Measurements from ENCODE around the gene FARS2. TPM values are rescaled to one million over a fixed set of nuclear protein-coding genes. Genes with fewer than 3 reads are reported as not detected.
A peak's percentile ranks its signal among the peaks of the same experiment; 100 is the strongest.

FARS2 gene
- total and polyA plus RNA-seq, 2 of the 13 experiments (the other 11 are each of a cell fraction or from before 2014, with no cell fraction given), result 15.4 to 26.0 TPM

DNA sequence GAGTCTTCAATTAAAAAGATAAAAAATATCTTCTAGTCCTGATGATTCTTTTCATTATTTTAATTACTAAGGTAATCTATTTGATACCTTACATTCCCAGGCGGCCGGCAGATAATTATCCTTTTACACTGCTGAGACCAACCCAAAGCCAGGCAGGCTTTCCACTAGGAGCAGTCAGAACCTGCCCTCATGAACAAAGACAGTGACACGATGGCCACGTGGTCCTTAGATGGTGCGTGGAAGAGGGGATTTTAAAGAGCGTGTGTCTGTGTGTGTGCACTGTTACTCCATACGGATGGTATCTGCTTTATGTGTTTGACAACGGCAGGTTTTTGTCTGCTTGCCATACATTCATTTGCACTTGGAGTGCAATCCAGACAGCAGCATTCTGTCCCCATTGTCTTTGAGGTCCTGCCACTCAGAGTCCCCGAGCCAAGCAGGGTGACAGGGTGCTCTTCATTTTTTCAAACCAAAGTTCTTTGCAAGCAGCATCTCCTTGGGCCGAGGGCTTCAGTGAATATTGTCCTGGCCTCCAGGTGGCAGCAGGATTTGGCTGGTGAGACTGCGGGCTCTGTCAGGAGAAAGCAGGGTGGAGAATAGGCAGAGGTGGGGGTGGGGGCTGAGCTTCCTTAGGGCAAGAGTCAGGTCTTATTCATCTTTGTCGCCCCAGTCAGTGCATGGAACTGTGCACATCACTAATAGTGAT lies 484.9 kb downstream of the FARS2 start:
- no peak for FAIRE-seq
- intact Hi-C loops (cut with micrococcal nuclease; ENCODE audit: unreplicated experiment) (no loop called here), in situ Hi-C loops (cut with HindIII; ENCODE audit: extremely low pct_ligation_motif_present, low pct_unique_long_range_greater_than_20kb) (no loop called here)
- no peak for DNase-seq (ENCODE audit: low spot score)
- H3K27ac ChIP-seq (ENCODE audit: extremely low read length, insufficient read depth, low read length), result no peak overlapping the region
- H3K4me2 ChIP-seq (ENCODE audit: low read depth, low read length), result no peak overlapping the region
- H2AFZ ChIP-seq (ENCODE audit: low read length), result no peak overlapping the region
- H3K9ac ChIP-seq (ENCODE audit: insufficient read depth, low read depth, low read length), result no peak overlapping the region
- POLR2A ChIA-PET, result no interaction called here
- CTCF ChIA-PET (ENCODE audit: low intra/inter-chr PET ratio, low total read pairs), result no interaction called here
- no peak overlapping the region for H3K4me3 ChIP-seq (replicated peaks in 1 of 3; ENCODE audit: insufficient read depth in 1 of 3, low read depth in 2 of 3, low read length in 3 of 3)
- no peaks in the 10 kb centered on the region for H3K36me3 ChIP-seq (replicated peaks in 1 of 2; ENCODE audit: control insufficient read depth in 1 of 2, insufficient read depth in 2 of 2, low read length in 2 of 2)
- H3K27me3 ChIP-seq (ENCODE audit: control insufficient read depth in 1 of 2, insufficient read depth in 2 of 2, low read length in 2 of 2), result no peaks in the 10 kb centered on the region
- no peaks in the 10 kb centered on the region for H3K79me2 ChIP-seq (ENCODE audit: insufficient read depth, low read length)
- H4K20me1 ChIP-seq (ENCODE audit: insufficient read depth, low read length), result no peaks in the 10 kb centered on the region
- BruUV-seq (replicated peaks), result no TSS peak
- TF ChIP-seq, protein P1, sequence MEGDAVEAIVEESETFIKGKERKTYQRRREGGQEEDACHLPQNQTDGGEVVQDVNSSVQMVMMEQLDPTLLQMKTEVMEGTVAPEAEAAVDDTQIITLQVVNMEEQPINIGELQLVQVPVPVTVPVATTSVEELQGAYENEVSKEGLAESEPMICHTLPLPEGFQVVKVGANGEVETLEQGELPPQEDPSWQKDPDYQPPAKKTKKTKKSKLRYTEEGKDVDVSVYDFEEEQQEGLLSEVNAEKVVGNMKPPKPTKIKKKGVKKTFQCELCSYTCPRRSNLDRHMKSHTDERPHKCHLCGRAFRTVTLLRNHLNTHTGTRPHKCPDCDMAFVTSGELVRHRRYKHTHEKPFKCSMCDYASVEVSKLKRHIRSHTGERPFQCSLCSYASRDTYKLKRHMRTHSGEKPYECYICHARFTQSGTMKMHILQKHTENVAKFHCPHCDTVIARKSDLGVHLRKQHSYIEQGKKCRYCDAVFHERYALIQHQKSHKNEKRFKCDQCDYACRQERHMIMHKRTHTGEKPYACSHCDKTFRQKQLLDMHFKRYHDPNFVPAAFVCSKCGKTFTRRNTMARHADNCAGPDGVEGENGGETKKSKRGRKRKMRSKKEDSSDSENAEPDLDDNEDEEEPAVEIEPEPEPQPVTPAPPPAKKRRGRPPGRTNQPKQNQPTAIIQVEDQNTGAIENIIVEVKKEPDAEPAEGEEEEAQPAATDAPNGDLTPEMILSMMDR (CRISPR knock-in tag; IDR thresholded peaks at IDR 0.05), result peak; percentile 43
- no peak for TF ChIP-seq ZSCAN29 (CRISPR knock-in tag; conservative IDR thresholded peaks at IDR 0.05)
- TF ChIP-seq STAG1 (CRISPR knock-in tag; IDR thresholded peaks at IDR 0.05), result peak; percentile 34; the same call in 1 of the 2 replicates
- TF ChIP-seq EED (CRISPR knock-in tag; IDR thresholded peaks at IDR 0.05), result no peak
- peaks cover 4% of the 10 kb centered on the region; the same call in 1 of the 2 replicates for H3K4me1 ChIP-seq (ENCODE audit: insufficient read depth, low read length)
- WGBS (ENCODE audit: low lambda C conversion rate), result 83% methylated on average over 12 of the region's 12 CpGs
- ATAC-seq, result peak; percentile 78
- H3K9me3 ChIP-seq (ENCODE audit: low read length), result no peaks in the 10 kb centered on the region

DNA sequence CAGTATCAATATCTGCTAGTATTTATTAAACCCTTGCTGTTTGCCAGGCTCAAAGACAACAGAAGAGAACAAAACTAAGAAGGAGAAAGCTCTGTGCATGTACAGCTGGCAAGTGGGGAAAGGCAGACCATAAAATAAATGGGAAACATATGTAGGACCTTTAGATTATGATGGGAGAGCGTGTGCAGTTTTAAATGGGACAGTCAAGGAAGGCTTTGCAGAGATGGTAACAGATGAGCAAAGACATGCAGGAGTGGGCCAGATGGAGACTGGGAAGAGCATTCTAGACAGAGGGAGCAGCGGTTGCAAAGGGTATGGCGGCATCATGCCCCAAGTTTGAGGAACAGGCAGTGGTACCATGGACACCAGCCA lies 485.4 kb downstream of the FARS2 start:
- Histone ChIP-seq H3K4me3 (replicated peaks in 1 of 3; ENCODE audit: insufficient read depth in 1 of 3, low read depth in 2 of 3, low read length in 3 of 3) (no peak overlapping the region), H3K4me1 (ENCODE audit: insufficient read depth, low read length) (no peaks in the 10 kb centered on the region), H3K79me2 (ENCODE audit: insufficient read depth, low read length) (no peaks in the 10 kb centered on the region), H3K27ac (ENCODE audit: extremely low read length, insufficient read depth, low read length) (no peak overlapping the region), H3K4me2 (ENCODE audit: low read depth, low read length) (no peak overlapping the region), H3K27me3 (ENCODE audit: control insufficient read depth in 1 of 2, insufficient read depth in 2 of 2, low read length in 2 of 2) (no peaks in the 10 kb centered on the region), H4K20me1 (ENCODE audit: insufficient read depth, low read length) (no peaks in the 10 kb centered on the region), H2AFZ (ENCODE audit: low read length) (no peak overlapping the region), H3K9ac (ENCODE audit: insufficient read depth, low read depth, low read length) (no peak overlapping the region), H3K9me3 (ENCODE audit: low read length) (no peaks in the 10 kb centered on the region), H3K36me3 (replicated peaks in 1 of 2; ENCODE audit: control insufficient read depth in 1 of 2, insufficient read depth in 2 of 2, low read length in 2 of 2) (no peaks in the 10 kb centered on the region)
- 91% methylated on average over 3 of the region's 3 CpGs for WGBS (ENCODE audit: low lambda C conversion rate)
- intact Hi-C loops (cut with micrococcal nuclease; ENCODE audit: unreplicated experiment), result loop anchor here (1.0 kb wide), 1 partner anchor 34 kb away; no protein-coding TSS in a partner anchor
- in situ Hi-C loops (cut with HindIII; ENCODE audit: extremely low pct_ligation_motif_present, low pct_unique_long_range_greater_than_20kb), result no loop called here
- ChIA-PET POLR2A (no interaction called here), CTCF (ENCODE audit: low intra/inter-chr PET ratio, low total read pairs) (no interaction called here)
- DNase-seq (ENCODE audit: low spot score) (no peak), FAIRE-seq (no peak), ATAC-seq (no peak)
- TF ChIP-seq, protein P2, sequence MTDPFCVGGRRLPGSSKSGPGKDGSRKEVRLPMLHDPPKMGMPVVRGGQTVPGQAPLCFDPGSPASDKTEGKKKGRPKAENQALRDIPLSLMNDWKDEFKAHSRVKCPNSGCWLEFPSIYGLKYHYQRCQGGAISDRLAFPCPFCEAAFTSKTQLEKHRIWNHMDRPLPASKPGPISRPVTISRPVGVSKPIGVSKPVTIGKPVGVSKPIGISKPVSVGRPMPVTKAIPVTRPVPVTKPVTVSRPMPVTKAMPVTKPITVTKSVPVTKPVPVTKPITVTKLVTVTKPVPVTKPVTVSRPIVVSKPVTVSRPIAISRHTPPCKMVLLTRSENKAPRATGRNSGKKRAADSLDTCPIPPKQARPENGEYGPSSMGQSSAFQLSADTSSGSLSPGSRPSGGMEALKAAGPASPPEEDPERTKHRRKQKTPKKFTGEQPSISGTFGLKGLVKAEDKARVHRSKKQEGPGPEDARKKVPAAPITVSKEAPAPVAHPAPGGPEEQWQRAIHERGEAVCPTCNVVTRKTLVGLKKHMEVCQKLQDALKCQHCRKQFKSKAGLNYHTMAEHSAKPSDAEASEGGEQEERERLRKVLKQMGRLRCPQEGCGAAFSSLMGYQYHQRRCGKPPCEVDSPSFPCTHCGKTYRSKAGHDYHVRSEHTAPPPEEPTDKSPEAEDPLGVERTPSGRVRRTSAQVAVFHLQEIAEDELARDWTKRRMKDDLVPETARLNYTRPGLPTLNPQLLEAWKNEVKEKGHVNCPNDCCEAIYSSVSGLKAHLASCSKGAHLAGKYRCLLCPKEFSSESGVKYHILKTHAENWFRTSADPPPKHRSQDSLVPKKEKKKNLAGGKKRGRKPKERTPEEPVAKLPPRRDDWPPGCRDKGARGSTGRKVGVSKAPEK (CRISPR knock-in tag; IDR thresholded peaks at IDR 0.05; ENCODE audit: borderline replicate concordance), result no peak
- TF ChIP-seq SP4 (CRISPR knock-in tag; IDR thresholded peaks at IDR 0.05) (no peak), ZNF563 (CRISPR knock-in tag; IDR thresholded peaks at IDR 0.05) (no peak), FOXM1 (CRISPR knock-in tag; IDR thresholded peaks at IDR 0.05) (no peak), FOXK1 (CRISPR knock-in tag; IDR thresholded peaks at IDR 0.05; ENCODE audit: borderline replicate concordance, low read depth) (no peak)
- TF ChIP-seq, protein P3, sequence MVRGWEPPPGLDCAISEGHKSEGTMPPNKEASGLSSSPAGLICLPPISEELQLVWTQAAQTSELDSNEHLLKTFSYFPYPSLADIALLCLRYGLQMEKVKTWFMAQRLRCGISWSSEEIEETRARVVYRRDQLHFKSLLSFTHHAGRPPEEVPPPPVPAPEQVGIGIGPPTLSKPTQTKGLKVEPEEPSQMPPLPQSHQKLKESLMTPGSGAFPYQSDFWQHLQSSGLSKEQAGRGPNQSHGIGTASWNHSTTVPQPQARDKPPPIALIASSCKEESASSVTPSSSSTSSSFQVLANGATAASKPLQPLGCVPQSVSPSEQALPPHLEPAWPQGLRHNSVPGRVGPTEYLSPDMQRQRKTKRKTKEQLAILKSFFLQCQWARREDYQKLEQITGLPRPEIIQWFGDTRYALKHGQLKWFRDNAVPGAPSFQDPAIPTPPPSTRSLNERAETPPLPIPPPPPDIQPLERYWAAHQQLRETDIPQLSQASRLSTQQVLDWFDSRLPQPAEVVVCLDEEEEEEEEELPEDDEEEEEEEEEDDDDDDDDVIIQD (CRISPR knock-in tag; IDR thresholded peaks at IDR 0.05; ENCODE audit: low read depth), result no peak
- BruUV-seq (replicated peaks), result no TSS peak

All from HepG2 (cell line).